Karpas-422 (cell line): Measurements from ENCODE around the gene NFKBIE. TPM values are rescaled to one million over a fixed set of nuclear protein-coding genes. Genes with fewer than 3 reads are reported as not detected.

ENCODE experiments used
- DNase-seq: peaks from one replicate; pipeline ENCODE4 v3.0.0-alpha.2; 2015
- H2AFZ ChIP-seq: fragments of 200-600 bp; sonication (generic); 2 replicates; pipeline ENCODE4 v1.6.1; 2014; ENCODE audit warnings: antibody characterized with exemption, low read length, mixed read lengths
- H3K27ac ChIP-seq: fragments of 200-600 bp; sonication (generic); 2 replicates; pipeline ENCODE4 v1.5.1; 2014; ENCODE audit warnings: mild to moderate bottlenecking, low read length, moderate library complexity
- H3K27me3 ChIP-seq: fragments of 200-600 bp; sonication (generic); 2 replicates; pipeline ENCODE4 v1.6.1; 2014; ENCODE audit warnings: low read length, mixed read lengths
- H3K36me3 ChIP-seq: fragments of 200-600 bp; sonication (generic); 2 replicates; pipeline ENCODE4 v1.6.1; 2014; ENCODE audit warnings: low read length, mixed read lengths; ENCODE audit not compliant: insufficient read depth
- H3K4me1 ChIP-seq: fragments of 200-600 bp; sonication (generic); 2 replicates; pipeline ENCODE4 v1.6.1; 2014; ENCODE audit warnings: mild to moderate bottlenecking, low read length, mixed read lengths
- H3K4me2 ChIP-seq: fragments of 200-600 bp; sonication (generic); 2 replicates; pipeline ENCODE4 v1.6.1; 2014; ENCODE audit warnings: low read length, low read depth, mild to moderate bottlenecking; ENCODE audit not compliant: poor library complexity, severe bottlenecking
- H3K4me3 ChIP-seq: fragments of 200-600 bp; sonication (generic); 2 replicates; pipeline ENCODE4 v1.5.1; 2014; ENCODE audit warnings: mild to moderate bottlenecking, antibody characterized with exemption, low read length, mixed read lengths
- H3K79me2 ChIP-seq: fragments of 200-600 bp; sonication (generic); 2 replicates; pipeline ENCODE4 v1.6.1; 2014; ENCODE audit warnings: mild to moderate bottlenecking, low read length, mixed read lengths
- H3K9ac ChIP-seq: fragments of 200-600 bp; sonication (generic); 2 replicates; pipeline ENCODE4 v1.6.0; 2014; ENCODE audit warnings: low read length
- H3K9me2 ChIP-seq: fragments of 200-600 bp; sonication (generic), shearing (Covaris generic); replicated peaks from 2 replicates; pipeline ENCODE4 v1.6.0; 2014; ENCODE audit warnings: mild to moderate bottlenecking, low read length, moderate library complexity; ENCODE audit not compliant: insufficient read depth
- H3K9me3 ChIP-seq: fragments of 300-700, 200-600 bp; sonication (generic); 2 replicates; pipeline ENCODE4 v1.6.1; 2014; ENCODE audit warnings: low read length, mixed read lengths
- H4K20me1 ChIP-seq: fragments of 200-600 bp; sonication (generic); 2 replicates; pipeline ENCODE4 v1.6.1; 2014; ENCODE audit warnings: mild to moderate bottlenecking, antibody characterized with exemption, low read length, low read depth; ENCODE audit not compliant: insufficient read depth
- total RNA-seq: library from RNA; depleted of rRNA; stranded (reverse); fragments of >200 nt; shearing (Covaris generic); gene quantifications from 2 replicates; pipeline ENCODE4 v1.2.3, GENCODE V29; 2014; ENCODE audit warnings: low replicate concordance

Gene NFKBIE
- total RNA-seq, 1 experiment from 2014 or later = 26.1 TPM

DNA sequence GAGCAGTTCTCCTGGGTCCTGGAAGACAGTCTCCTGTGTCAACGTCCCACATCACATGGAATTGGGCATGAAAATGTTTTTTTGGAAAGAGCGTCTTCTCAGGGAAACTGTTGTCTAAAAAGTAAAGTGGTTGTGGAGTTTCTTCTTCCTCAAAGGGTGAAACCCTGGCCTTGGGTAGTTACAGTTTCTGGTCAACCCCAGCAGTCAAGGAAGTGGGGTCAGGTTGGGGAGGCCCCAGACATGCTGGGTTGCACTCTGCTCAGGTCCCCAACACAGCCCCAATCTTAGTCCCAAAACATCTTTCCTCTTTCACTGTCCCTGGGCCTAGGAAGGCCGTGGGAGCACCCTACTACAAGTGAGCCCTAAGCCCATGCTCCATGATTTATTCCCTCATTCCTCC lies 996 bp upstream of the NFKBIE start:
- no peaks in the 10 kb centered on the region for H3K9me3 ChIP-seq
- H3K9ac ChIP-seq = no peak overlapping the region
- H3K4me2 ChIP-seq = peak overlapping the region; percentile 97
- DNase-seq = no peak
- no peak overlapping the region for H2AFZ ChIP-seq
- peaks cover 35% of the 10 kb centered on the region for H3K4me1 ChIP-seq
- H3K9me2 ChIP-seq = no peaks in the 10 kb centered on the region
- H3K27ac ChIP-seq = no peak overlapping the region
- 0 out of 2 replicates have a peak, but pooled peaks cover 3% of the 10 kb centered on the region for H4K20me1 ChIP-seq
- no peak overlapping the region for H3K4me3 ChIP-seq
- no peaks in the 10 kb centered on the region for H3K27me3 ChIP-seq
- peaks cover 32% of the 10 kb centered on the region for H3K79me2 ChIP-seq
- peaks cover 1% of the 10 kb centered on the region; the same call in 1 of the 2 replicates for H3K36me3 ChIP-seq

GRCh38 chr6:44265722-44266233 lies 427 bp upstream of the NFKBIE start:
- Histone ChIP-seq H3K9ac (peak overlapping the region; percentile 79), H3K9me2 (no peaks in the 10 kb centered on the region), H3K36me3 (peaks cover 5% of the 10 kb centered on the region; the same call in 1 of the 2 replicates), H3K4me2 (peak overlapping the region; percentile 97), H3K4me3 (peak overlapping the region; percentile 75), H4K20me1 (0 out of 2 replicates have a peak, but pooled peaks cover 3% of the 10 kb centered on the region), H3K9me3 (no peaks in the 10 kb centered on the region), H3K79me2 (peaks cover 32% of the 10 kb centered on the region), H3K4me1 (peaks cover 38% of the 10 kb centered on the region), H2AFZ (peak overlapping the region; percentile 38; the same call in 1 of the 2 replicates), H3K27me3 (no peaks in the 10 kb centered on the region), H3K27ac (no peak overlapping the region)
- no peak for DNase-seq

GRCh38 chr6:44264154-44265006 lies 971 bp downstream of the NFKBIE start:
- Histone ChIP-seq H3K4me2 (peak overlapping the region; percentile 97), H3K9me3 (no peaks in the 10 kb centered on the region), H3K4me1 (peaks cover 38% of the 10 kb centered on the region), H3K9me2 (no peaks in the 10 kb centered on the region), H3K36me3 (peaks cover 5% of the 10 kb centered on the region; the same call in 1 of the 2 replicates), H3K27ac (peak overlapping the region; percentile 80), H2AFZ (0 out of 2 replicates have a peak overlapping the region, but pooled peaks have one; percentile 38), H3K9ac (peak overlapping the region; percentile 79), H4K20me1 (no peaks in the 10 kb centered on the region), H3K4me3 (peak overlapping the region; percentile 75), H3K79me2 (peaks cover 32% of the 10 kb centered on the region), H3K27me3 (no peaks in the 10 kb centered on the region)
- peak; percentile 93 for DNase-seq

- peak overlapping the region; percentile 75 for H3K4me3 ChIP-seq
- no peak for DNase-seq
Observed at GRCh38 chr6:44263354-44264100, 1.8 kb downstream of the NFKBIE start.

GRCh38 chr6:44262467-44263353 lies 2.6 kb downstream of the NFKBIE start:
- Histone ChIP-seq H3K9me2 (no peaks in the 10 kb centered on the region), H3K79me2 (peaks cover 32% of the 10 kb centered on the region), H3K4me3 (peak overlapping the region; percentile 75), H3K9ac (peak overlapping the region; percentile 79), H3K4me1 (peaks cover 54% of the 10 kb centered on the region), H4K20me1 (no peaks in the 10 kb centered on the region), H3K27ac (peak overlapping the region; percentile 80), H3K4me2 (peak overlapping the region; percentile 97), H3K27me3 (no peaks in the 10 kb centered on the region), H3K9me3 (no peaks in the 10 kb centered on the region), H2AFZ (no peak overlapping the region), H3K36me3 (peaks cover 5% of the 10 kb centered on the region; the same call in 1 of the 2 replicates)
- no peak for DNase-seq

More at GRCh38 chr6:44263354-44264100, 1.8 kb downstream of the NFKBIE start:
- Histone ChIP-seq H3K9me2 (no peaks in the 10 kb centered on the region), H3K9me3 (no peaks in the 10 kb centered on the region), H3K36me3 (peaks cover 5% of the 10 kb centered on the region; the same call in 1 of the 2 replicates), H2AFZ (no peak overlapping the region), H3K27me3 (no peaks in the 10 kb centered on the region), H4K20me1 (no peaks in the 10 kb centered on the region), H3K79me2 (peaks cover 32% of the 10 kb centered on the region), H3K4me1 (peaks cover 46% of the 10 kb centered on the region), H3K9ac (peak overlapping the region; percentile 79), H3K27ac (peak overlapping the region; percentile 80), H3K4me2 (peak overlapping the region; percentile 97)

- no peak for DNase-seq
- Histone ChIP-seq H3K9ac (peak overlapping the region; percentile 79; the same call in 1 of the 2 replicates), H3K9me3 (no peaks in the 10 kb centered on the region), H3K4me3 (no peak overlapping the region), H3K9me2 (no peaks in the 10 kb centered on the region), H3K27me3 (no peaks in the 10 kb centered on the region), H3K4me2 (no peak overlapping the region), H2AFZ (no peak overlapping the region), H3K36me3 (peaks cover 5% of the 10 kb centered on the region; the same call in 1 of the 2 replicates), H3K27ac (no peak overlapping the region), H4K20me1 (peaks cover under 1% of the 10 kb centered on the region; the same call in 1 of the 2 replicates), H3K79me2 (peaks cover 38% of the 10 kb centered on the region), H3K4me1 (peaks cover 57% of the 10 kb centered on the region)
Observed at GRCh38 chr6:44261581-44261980, 3.8 kb downstream of the NFKBIE start.

GRCh38 chr6:44260451-44261297 lies 4.7 kb downstream of the NFKBIE start:
- no peak overlapping the region for H3K4me3 ChIP-seq
- peaks cover 3% of the 10 kb centered on the region; the same call in 1 of the 2 replicates for H4K20me1 ChIP-seq
- H3K9me3 ChIP-seq = no peaks in the 10 kb centered on the region
- DNase-seq = no peak
- H2AFZ ChIP-seq = no peak overlapping the region
- H3K36me3 ChIP-seq = peaks cover 5% of the 10 kb centered on the region; the same call in 1 of the 2 replicates
- H3K9ac ChIP-seq = 0 out of 2 replicates have a peak overlapping the region, but pooled peaks have one; percentile 15
- no peaks in the 10 kb centered on the region for H3K9me2 ChIP-seq
- H3K4me1 ChIP-seq = peaks cover 65% of the 10 kb centered on the region
- H3K27ac ChIP-seq = no peak overlapping the region
- peaks cover 40% of the 10 kb centered on the region for H3K79me2 ChIP-seq
- no peaks in the 10 kb centered on the region for H3K27me3 ChIP-seq
- no peak overlapping the region for H3K4me2 ChIP-seq
